H1 (cell line): ENCODE data around the gene ROS1. TPM values are rescaled to one million over a fixed set of nuclear protein-coding genes. Genes with fewer than 3 reads are reported as not detected.

Experiments
- CBX5 ChIP-seq: fragments of 300-800, 300-1000 bp; sonication (generic); IDR thresholded peaks from 2 replicates; pipeline ENCODE4 v1.7.1; 2016; ENCODE audit warnings: antibody characterized with exemption, low read length, low read depth
- CTCF ChIP-seq, 3 experiments: IDR thresholded peaks; 1 replicate in 2 of 3; 2 replicates in 1 of 3; pipeline versions ENCODE4 v1.5.1 to v1.6.1; 2011; ENCODE audit warnings: low read length in 3 of 3, mild to moderate bottlenecking in 3 of 3, inconsistent platforms in 2 of 3, low read depth in 1 of 3, moderate library complexity in 1 of 3; ENCODE audit not compliant: insufficient read depth in 1 of 3; ENCODE audit errors: control extremely low read depth in 1 of 3
- RFX5 ChIP-seq: IDR thresholded peaks from 2 replicates; pipeline ENCODE4 v1.6.1; 2011; ENCODE audit warnings: low read depth, low read length, improper control_type of control experiment, borderline replicate concordance
- SIX5 ChIP-seq: IDR thresholded peaks from 2 replicates; pipeline ENCODE4 v1.6.1; 2011; ENCODE audit warnings: mild to moderate bottlenecking, low read depth, low read length
- polyA plus RNA-seq, 7 experiments: library from polyadenylated mRNA; depleted of rRNA in 3 of 7; stranded (reverse) in 5 of 7; unstranded in 2 of 7; fragments of >200 nt in 5 of 7; fragments of 200-250 nt in 2 of 7; gene quantifications; 1 replicate in 5 of 7; 2 replicates in 1 of 7; 4 replicates in 1 of 7; pipeline versions ENCODE4 v1.2.1 to v1.2.3, GENCODE V29; 2011 to 2013; ENCODE audit warnings: missing spikeins in 2 of 7, mixed read lengths in 2 of 7
- total RNA-seq: library from RNA; stranded (reverse); fragmentation: NEBNext Ultra II Directional; extraction: Animal tissue kit (Norgen Biotek cat#: 25700); gene quantifications from 2 replicates; pipeline ENCODE4 v1.2.1, GENCODE V29; 2021

The ROS1 gene
- total and polyA plus RNA-seq, 2 of the 8 experiments (the other 6 are each of a cell fraction or from before 2014, with no cell fraction given): not detected

GRCh38 chr6:117328500-117328899, 97.2 kb downstream of the ROS1 start (continued):
- no peak for TF ChIP-seq SIX5
- TF ChIP-seq RFX5: no peak
- no peak for TF ChIP-seq CTCF (IDR thresholded peaks at IDR 0.05; ENCODE audit: control extremely low read depth in 1 of 3, insufficient read depth in 1 of 3, low read depth in 1 of 3, low read length in 3 of 3)
- no peak for TF ChIP-seq CBX5
